GM03348 (cell line): Measurements from ENCODE around the gene RTL3.
"Not testable (repeated sequence)": the region's sequence is repeated elsewhere in the genome, so short reads cannot be mapped to it uniquely, and the experiment has no call there.

ENCODE experiments used
- DNase-seq: peaks from one replicate; pipeline ENCODE4 v3.0.0; 2012; ENCODE audit warnings: low spot score

RTL3 gene, protein sequence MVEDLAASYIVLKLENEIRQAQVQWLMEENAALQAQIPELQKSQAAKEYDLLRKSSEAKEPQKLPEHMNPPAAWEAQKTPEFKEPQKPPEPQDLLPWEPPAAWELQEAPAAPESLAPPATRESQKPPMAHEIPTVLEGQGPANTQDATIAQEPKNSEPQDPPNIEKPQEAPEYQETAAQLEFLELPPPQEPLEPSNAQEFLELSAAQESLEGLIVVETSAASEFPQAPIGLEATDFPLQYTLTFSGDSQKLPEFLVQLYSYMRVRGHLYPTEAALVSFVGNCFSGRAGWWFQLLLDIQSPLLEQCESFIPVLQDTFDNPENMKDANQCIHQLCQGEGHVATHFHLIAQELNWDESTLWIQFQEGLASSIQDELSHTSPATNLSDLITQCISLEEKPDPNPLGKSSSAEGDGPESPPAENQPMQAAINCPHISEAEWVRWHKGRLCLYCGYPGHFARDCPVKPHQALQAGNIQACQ

GRCh38 chrX:78658845-78659744, at the start of gene RTL3:
Gene RTL3 (minus strand): TSS chrX:78659328. CDS start chrX:78658420, 908 bp downstream.
- peak; percentile 46 for DNase-seq

- no peak for DNase-seq
Observed at GRCh38 chrX:78708816-78709215, 49.7 kb upstream of the RTL3 start.

DNA sequence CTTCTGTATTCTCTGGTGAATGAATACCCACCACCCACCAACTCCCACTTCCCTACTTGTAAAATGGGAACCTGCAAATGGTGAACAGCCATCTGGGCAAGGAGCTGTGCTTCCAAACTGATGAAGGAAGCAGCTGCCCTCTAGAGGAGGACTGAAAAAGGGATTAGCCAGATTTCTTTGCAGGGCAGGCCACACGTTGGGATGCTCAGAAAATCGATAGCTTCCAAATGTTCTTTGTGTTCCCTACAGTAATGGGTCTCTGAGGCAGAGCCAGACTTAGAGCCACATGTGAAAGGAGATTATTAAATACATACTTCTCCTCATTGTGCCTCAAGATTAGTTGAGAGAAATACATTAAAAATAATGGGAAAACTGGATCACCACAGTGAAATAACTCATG, 49.1 kb upstream of the RTL3 start:
- peak; percentile 38 for DNase-seq

- no peak for DNase-seq
Observed at GRCh38 chrX:78706071-78706470, 46.9 kb upstream of the RTL3 start.

GRCh38 chrX:78693536-78693935, 34.4 kb upstream of the RTL3 start:
- no peak for DNase-seq

DNA sequence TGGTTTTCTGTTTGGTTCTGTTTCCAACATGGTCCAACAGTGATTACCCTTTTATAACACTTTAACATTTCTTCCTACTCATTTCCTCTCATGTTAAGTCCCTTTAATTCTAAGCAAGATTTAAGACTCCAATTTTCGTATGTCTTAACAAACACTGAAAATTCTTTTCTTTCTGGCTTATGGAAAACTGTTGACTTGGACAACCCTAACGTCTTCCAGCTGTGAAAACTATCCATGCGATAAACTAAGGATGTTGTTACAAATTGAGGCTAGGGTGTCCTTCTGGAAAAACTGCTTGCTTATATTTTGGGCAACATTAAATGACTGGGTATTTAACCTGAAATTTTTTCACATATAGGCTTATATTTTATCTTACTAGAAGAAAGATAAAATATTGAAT, 33.9 kb upstream of the RTL3 start:
- DNase-seq: no peak

DNA sequence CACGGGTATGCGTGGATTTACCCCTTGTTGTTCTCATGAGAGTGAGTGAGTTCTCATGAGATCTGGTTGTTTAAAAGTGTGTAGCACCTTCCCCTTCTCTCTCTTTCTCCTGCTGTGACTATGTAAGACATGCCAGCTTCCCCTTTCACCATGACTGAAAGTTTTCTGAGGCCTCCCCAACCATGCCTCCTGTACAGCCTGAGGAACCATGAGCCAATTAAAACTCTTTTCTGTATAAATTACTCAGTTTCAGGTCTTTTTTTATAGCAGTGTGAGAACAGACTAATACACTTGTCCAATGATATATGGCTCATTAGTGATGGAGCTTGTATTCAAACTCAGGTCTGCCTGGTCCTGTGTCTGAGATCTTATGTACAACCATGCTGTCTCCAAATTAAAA, 28.5 kb upstream of the RTL3 start:
- no peak for DNase-seq

GRCh38 chrX:78673246-78673645, 14.1 kb upstream of the RTL3 start:
- no peak for DNase-seq

DNA sequence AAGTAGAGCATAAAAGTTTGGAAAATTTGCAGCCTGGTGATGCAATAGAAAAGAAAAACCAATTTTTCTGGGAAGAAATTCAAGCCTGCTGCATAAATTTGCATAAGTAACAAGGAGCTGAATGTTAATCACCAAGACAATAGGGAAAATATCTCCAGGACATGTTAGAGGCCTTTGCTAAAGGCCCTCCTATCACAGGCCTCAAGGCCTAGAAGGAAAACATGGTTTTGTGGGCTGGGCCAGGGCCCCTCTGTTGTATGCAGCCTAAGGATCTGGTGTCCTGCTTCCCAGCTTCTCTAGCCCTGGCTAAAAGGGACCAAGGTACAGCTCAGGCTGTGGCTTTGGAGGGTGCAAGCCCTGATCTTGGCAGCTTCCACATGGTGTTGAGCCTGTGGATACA, 6.2 kb upstream of the RTL3 start:
- DNase-seq: no peak

DNA sequence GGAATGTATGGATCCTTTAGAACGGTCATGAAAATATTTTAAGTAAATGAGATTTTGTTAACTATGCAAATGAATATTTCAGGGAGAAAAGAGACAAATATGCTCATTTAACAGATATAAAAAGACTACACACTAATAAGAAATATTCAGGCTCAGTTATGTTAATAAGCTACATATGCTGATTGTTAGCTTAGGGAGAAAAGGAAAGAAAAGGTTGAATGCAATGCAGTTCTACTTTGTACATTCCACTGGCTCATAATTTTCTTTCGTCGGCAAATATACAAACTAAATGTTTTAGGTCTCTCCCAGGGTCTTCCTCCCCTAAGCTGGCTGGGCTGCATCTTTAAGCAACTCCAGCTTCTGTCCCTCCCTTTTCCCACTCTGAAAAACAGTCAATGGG, 2.7 kb upstream of the RTL3 start:
- no peak for DNase-seq

- no peak for DNase-seq
Observed at GRCh38 chrX:78659955-78660354, 827 bp upstream of the RTL3 start.

GRCh38 chrX:78658414-78658813, 714 bp downstream of the RTL3 start:
- DNase-seq: no peak

DNA sequence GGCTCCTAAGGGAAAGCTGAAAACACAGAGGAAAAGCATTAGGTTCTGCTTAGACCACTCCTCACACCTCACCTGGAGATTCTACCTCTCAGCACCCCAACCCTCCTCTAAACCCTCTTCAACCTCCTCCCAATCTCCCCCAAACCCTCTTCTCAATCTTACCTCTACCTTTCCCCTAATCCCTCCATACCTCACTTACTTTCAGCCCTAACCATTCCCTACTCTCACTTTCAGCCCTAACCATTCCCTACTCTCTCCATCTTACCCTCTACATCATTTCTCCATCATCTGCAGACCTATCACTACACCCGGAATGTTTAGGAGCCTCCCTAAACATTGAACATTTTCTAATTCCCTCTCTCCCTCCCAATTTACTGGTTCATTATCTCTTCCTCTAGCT, 3.5 kb downstream of the RTL3 start:
- DNase-seq: no peak

DNA sequence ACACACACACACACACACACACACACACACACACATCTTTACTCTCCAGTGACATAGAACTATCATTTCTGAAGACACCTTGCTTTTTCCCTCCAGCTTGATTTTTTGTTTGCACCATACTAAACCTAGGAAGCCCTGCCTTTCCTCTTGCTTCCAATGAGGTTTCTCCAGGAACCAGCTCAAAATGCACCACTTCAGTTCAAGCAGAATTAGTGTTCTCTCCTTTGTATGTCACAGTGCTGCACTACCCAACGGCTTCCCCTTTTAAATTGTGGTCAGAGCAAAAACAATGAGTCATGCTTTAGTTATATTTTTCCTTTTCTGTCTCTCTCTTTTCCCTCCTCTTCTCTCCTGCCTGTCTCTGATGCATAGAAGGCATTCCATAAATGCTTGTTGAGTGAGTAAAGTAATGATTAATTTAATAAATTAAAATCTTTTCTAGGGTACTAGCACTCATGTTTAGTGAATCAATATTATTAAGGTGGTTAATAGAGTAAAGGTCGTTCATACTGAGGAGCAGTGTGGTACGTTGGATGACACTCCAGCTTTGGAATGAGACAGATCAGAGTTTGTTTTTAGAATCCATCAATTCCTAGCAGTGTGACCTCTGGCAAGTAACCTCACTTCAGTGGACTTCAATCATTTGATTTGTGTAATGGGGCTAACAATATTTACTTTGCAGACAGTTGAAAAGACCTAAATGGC, 5.9 kb downstream of the RTL3 start:
- DNase-seq: peak; percentile 37

GRCh38 chrX:78650906-78651437, 8.2 kb downstream of the RTL3 start:
- DNase-seq: peak; percentile 27

GRCh38 chrX:78643874-78644273, 15.3 kb downstream of the RTL3 start:
- no peak for DNase-seq

DNA sequence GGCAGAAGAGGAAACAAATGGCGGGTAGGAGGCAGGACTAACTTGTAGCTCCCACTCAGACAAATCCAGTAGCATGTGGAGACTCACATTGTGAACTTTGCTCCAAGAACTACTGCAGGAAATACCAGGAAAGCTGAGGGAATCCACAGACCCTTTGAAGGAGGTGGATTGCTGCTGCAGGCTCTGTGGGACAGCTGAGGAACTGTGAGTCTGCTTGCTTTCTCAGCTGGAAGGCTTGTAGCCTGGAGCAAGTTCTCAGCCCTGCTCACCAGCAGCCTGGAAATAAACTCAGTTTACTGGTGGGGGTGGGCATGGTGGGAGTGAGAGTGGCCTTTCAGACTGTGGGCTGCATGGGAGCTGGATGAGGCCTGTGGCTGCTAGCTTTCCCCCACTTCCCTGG, 16.0 kb downstream of the RTL3 start:
- DNase-seq: no peak

- not testable (repeated sequence) for DNase-seq
Observed at GRCh38 chrX:78636096-78636495, 23.0 kb downstream of the RTL3 start.

DNA sequence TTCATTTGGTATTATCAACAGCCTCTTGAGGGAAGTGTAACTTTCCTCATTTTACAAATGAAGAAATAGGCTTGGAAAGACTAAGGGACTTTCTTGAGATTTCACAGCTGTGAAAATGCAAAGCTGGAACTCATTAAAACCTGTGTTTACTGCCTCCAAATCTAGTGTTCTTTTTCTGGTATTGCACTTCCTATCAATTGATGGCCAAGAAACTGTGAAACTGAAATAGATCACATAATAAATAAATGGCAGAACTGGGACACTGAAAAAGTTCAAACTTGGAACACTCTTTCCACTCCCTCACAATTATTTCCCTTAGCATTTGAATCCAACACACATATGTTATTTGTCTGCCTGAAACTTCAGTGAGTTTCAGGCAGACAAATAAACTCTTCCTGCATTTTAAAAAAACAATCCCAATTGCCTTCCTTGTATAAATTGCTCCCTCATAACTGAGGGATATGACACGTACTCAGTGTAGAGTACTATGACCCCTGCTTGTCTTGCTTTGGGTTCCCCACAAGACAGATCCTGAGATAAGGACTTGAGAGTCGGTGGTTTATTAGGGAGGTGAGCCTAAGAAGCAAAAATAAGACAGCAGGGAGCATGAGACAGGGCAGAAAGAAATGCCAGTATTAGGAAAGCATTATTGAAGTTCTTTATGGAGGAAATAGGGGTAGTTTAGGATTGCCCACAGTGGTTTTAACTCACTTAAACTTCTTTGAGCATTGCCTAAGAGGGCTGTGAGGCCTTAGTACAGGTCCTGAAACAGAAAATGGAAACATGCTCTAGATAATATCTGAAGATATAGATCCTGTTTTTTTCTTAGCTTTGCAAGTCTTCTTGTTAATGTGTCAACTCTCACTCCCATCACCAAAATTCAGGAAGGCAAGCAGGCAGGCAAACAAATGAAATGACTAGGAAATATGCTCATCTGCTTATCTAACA, 33.9 kb downstream of the RTL3 start:
- DNase-seq: no peak

DNA sequence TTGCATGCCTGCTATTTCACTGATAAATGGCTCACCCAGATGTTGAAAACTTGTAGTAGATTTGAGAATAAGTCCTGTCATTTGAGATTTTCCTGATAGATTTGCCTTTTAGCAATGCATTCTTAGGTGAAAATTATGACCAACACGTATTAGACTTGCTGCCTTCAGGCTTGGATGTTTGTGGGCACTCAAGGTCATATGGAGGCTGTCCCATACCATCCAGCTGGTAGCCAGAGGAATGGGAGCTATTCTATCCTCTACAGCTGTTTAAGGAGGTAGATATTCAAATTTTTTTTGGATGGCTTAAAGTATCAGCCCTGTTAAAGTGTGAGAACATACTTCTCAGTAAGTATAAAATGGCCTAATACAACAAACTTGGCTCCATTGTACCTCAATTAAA, 34.7 kb downstream of the RTL3 start:
- DNase-seq: no peak

DNA sequence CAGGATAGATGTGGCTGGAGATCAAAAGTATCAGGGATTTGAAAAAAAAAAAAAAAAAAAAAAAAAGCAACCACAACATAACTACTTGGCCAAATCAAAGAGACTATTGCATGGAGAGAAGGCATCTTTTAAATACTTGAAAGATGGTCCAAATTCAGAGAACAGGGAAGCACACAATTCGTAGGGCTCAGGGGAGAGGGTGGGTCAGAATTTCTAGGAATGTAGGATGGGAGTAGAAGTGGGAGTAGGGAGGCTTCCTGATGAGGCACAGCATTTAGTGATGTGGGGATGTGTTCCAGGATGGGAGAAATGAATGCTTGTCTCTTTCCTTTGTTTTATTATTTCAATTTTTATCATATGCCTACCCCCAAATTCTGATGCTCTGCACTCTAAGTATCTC, 36.3 kb downstream of the RTL3 start:
- no peak for DNase-seq
